EL (cell line): ENCODE data around the gene CPA5.

Source experiments
- DNase-seq: peaks from one replicate; pipeline ENCODE4 v3.0.0-alpha.2; 2016

CPA5 gene

DNA sequence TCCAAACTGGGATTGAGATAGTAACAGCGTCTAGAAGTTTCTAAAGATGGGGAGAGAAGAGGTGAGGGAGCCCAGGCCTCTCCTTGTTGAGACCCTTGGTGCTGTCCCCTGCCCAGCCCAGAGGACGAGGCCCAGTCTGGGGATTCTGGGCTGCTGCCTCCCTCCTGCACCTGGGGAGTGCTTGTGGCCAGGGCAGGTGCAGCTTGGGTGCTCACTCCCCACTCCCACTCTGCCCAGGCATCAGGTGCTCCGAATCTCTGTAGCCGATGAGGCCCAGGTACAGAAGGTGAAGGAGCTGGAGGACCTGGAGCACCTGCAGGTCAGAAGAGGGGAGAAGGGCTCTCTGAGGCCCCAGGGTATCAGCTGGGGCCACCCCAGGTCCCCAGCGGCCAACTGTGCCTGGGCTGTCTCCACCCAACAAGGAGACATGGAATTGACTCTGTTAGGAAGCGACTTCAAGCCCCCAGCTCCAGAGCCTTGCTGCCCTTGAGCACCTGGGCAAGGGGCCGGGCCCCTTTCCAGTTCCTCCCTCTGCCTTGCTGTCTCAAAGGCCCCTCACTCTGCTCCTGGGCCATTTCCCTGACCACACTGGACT lies 36.3 kb downstream of the CPA5 start:
- DNase-seq: no peak

DNA sequence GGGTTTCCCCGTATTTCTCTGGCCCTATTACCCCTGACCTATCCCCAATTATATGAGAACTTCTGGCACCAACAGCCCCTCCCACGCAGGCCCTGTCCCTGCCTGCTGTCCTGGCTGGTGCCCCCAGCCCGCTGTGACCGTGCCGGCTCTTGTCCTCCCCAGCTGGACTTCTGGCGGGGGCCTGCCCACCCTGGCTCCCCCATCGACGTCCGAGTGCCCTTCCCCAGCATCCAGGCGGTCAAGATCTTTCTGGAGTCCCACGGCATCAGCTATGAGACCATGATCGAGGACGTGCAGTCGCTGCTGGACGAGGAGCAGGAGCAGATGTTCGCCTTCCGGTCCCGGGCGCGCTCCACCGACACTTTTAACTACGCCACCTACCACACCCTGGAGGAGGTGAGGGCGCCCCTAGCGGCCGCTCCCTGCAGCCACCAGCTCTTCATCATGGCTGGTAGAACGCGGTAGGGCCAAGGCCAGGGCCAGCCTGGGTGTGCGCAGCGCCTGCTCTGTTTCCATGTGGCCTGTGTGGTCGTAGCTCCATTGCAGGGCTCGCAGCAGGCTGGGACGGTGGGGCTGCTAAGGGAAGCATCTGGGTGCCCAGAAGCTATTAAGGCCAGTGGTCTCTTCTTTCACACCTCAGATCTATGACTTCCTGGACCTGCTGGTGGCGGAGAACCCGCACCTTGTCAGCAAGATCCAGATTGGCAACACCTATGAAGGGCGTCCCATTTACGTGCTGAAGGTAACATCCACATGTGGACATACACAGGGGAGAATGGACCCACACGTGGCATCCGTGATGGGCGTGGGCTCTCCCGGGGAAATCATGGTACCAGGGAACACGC lies 37.1 kb downstream of the CPA5 start:
- DNase-seq: no peak

DNA sequence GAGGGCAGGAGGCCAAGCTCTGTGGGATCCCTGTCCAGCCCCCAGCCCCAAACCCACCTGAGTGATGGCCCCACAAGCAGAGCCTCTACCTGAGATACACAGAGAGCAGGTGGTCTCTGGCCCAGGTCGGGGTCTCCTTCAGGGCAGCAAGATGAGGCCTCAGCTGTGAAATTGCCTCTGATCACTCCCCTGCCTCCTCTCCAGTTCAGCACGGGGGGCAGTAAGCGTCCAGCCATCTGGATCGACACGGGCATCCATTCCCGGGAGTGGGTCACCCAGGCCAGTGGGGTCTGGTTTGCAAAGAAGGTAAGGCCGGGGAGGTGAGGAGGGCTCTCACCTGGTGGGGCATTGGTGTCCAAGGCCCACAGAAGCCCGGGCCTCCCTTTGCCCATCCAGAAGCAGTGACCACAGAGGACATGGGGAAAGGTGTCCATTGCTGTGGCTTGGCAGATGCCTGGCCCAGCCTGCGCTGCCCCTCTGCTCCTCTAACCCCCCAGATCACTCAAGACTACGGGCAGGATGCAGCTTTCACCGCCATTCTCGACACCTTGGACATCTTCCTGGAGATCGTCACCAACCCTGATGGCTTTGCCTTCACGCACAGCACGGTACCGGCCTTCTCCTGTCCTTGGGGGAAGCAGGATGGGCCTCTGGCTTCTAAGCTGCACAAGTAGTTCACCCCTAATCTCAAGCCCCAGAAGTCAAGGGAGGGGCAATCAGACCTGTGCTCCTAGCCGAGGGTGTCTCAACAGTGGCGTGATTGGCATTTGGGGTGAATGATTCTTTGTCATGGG lies 38.8 kb downstream of the CPA5 start:
- no peak for DNase-seq

GRCh38 chr7:130384371-130384801 lies 39.8 kb downstream of the CPA5 start:
- DNase-seq: no peak

GRCh38 chr7:130384841-130385599 lies 40.4 kb downstream of the CPA5 start:
- no peak for DNase-seq

GRCh38 chr7:130385600-130386066 lies 41.0 kb downstream of the CPA5 start:
- DNase-seq: no peak

- no peak for DNase-seq
Measured at GRCh38 chr7:130386876-130387275, 42.3 kb downstream of the CPA5 start.

DNA sequence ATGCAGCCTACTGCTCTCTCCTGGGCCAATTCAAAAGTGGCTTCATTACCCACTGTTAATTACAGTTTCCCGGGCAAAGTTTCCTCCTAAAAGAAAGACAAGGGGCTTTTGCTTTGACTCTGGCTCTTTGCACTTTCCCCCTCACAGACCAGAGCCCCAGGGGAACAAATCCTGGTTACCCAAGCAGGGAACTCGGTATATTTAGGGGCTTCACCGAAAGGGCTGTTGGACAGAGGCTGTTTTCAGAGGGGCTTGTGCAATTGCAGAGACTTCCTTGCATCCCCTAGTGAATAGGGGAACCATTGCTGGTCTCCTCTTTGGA lies 42.7 kb downstream of the CPA5 start:
- DNase-seq: no peak

DNA sequence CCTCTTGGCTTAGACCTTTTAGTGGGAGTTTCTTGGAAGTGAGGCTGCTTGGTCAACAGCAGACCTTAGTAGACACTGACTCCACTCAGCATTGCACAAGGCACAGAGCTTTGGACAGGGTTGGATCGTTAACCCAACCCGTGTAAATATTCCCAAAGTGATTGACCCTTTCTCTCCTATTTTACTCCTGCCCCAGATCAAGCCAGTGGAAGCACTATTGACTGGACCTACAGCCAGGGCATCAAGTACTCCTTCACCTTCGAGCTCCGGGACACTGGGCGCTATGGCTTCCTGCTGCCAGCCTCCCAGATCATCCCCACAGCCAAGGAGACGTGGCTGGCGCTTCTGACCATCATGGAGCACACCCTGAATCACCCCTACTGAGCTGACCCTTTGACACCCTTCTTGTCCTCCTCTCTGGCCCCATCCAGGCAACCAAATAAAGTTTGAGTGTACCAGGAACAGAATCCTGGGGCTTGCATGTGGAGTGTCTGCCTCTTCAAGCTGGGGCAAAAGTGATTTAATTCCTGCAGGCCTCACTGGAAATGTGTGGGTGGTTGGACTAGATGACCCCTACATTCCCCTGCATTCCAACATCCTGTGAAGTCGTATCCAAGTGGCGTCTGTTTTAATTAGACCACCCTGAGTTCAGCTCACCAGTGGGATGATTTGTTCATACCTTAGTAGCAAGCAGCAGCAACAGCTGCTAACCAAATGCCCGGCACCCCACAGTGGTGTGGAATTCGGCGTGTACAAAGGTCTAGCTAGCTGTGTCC lies 43.2 kb downstream of the CPA5 start:
- DNase-seq: peak; percentile 67

- DNase-seq: no peak
Measured at GRCh38 chr7:130388671-130389070, 44.1 kb downstream of the CPA5 start.

GRCh38 chr7:130390486-130390885 lies 45.9 kb downstream of the CPA5 start:
- DNase-seq: no peak

DNA sequence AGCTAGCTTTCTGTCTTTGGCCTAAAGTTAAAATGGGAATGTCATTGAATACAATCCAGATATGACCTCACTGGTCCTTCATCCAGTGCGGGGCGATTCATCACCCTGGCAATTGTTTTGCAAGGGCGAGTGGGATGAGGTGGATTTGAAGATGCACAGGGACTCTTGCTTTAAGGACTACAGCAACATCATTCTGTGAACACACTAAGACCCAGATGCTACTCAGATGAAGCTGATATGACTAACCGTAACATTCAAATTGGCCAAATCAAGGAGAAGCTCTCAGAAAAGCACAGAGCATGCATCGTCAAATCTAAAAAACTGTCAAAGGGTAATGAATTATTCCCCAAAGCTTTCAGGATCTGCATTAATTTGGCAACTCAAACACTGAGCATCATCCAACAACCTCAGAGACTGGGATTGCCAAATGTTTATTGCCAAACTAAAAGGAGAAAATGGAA lies 48.5 kb downstream of the CPA5 start:
- peak; percentile 36 for DNase-seq

DNA sequence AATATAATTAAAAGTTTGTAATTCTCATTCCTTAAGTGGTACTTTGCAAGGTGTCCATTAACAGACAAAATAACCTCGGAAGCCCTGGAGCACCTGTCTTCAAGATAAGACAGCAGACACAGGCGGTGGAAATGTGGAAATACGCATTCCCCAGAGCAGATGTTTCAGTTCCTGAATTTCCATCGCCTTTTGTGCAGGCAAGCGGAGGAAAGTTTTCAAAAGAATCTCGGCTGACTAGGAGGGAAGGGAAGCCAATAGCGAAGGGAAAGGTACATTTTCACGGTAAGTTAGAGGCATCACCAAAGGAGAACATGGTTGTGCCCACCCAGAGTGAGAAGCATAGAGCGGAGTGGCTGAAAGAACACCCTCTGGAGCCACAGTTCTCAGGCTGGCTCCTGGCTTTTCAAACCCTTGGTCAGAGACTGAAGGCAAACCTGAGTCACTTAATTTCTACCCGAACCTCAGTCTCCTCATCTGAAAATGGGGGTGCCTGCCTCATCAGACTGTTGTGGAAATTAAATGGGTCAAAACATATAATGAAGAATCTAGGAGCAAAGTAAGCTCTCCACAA lies 49.3 kb downstream of the CPA5 start:
- DNase-seq: no peak

DNA sequence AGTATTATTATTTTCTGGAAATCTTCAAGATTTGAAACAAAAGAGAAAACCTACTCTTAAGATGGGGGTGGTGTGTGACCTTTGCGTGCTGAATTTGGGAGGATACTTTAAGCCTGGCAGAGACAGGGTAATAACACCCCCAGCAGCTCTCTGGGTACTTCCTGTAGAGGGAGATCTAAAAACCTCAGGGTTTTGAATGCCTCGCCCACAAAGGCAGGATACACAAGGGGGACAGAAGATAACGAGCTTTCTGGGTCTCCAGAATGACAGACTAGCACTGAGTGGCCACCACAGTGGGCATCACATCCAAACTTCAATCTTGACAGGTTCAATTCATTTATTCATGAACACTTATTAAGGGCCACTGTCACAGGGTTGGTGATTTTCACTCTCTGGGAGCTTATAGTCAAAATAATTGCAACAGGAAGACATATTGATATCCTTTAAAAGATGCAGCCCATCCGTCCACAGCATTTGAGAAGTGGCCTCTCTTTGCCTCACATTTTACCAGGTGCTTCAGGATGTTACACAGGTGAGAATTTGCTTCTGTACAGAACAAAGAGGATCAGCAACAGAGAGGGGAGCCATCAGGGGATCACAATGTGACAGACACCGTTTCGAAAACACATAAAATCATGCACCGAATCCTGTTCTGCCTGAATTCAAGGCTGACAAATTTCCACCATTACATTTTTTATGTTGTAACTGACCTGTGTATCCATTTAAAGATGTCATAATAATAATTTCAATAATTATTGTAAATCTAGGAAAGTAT lies 50.0 kb downstream of the CPA5 start:
- no peak for DNase-seq

DNA sequence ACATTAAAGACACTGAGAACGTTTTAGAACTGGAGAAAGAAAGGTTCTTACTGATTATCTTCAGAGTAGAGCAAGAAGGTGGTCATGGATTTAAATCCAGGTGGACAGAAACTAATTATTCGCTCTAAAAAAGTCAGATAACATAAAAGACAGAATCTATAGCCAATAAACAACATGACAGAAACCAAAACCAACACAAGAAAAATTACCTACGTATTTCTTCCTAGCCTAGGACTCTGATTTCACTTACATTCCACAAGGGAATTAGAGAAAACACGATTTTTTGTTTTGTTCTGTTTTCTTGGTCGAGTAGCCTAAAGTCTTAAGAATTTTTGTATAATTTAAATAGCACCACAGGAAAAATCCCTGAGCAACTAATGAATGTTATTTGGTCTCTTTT lies 50.8 kb downstream of the CPA5 start:
- no peak for DNase-seq

GRCh38 chr7:130396109-130396508 lies 51.5 kb downstream of the CPA5 start:
- DNase-seq: no peak

DNA sequence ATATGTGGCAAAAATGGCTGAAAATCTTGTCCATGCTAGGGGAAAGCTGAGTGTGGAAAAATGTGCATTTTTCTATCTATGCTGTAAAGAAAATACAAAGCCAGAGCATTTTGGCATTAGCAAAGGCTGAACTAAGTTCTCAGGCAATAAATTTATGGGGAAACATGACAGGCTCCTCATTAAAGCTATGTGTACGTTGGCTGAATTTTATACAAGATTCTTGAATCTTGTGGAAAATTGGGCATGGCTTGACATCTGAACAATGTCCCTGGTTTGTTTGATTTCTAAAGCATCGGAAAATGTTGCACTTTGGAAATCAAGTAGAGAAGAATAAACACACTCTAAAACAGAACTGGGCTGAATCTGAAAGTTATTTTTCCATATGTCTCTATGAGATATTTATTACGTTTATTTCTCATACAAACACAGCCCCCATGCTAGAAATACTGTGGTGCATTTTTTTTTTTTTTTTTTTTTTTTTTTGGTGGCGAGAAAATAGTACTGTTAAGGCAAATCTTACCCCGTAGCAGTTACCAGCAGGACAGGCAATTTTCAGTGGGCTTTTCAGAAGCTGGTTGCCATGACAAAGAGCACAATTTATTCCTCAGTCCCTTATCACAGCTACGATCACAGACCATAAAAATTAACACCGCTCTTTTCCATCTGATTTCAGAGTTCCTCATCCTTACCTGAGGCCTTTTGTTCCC lies 52.6 kb downstream of the CPA5 start:
- no peak for DNase-seq

GRCh38 chr7:130397758-130398073 lies 53.1 kb downstream of the CPA5 start:
- DNase-seq: no peak

- DNase-seq: no peak
Measured at GRCh38 chr7:130398526-130399090, 54.0 kb downstream of the CPA5 start.

- peak; percentile 32 for DNase-seq
Measured at GRCh38 chr7:130400120-130400572, 55.5 kb downstream of the CPA5 start.
